Heart right ventricle (tissue), 16 donors: Measurements from ENCODE around the gene TBC1D10B. TPM values are rescaled to one million over a fixed set of nuclear protein-coding genes. Genes with fewer than 3 reads are reported as not detected.

ENCODE experiments used
- ATAC-seq, 8 donors: fragments of 200-7000 bp; cut with Tn5 transposase; one replicate each; pipeline ENCODE4 v1.9.1; 2020; ENCODE audit warnings: mild to moderate bottlenecking in 8 of 8, moderate library complexity in 8 of 8, moderate number of reproducible peaks in 1 of 8
- DNase-seq, 2 donors: peaks; one replicate each; pipeline ENCODE4 v3.0.0-alpha.2; 2020
- H3K27ac ChIP-seq, 10 donors: fragments of 200-600 bp; sonication (generic) in 2 of 10; one replicate each; pipeline versions ENCODE4 v1.5.0 to v1.8.0; 2020 to 2022; ENCODE audit warnings: mild to moderate bottlenecking in 3 of 10
- H3K27me3 ChIP-seq, 7 donors: fragments of 200-600 bp; one replicate each; pipeline ENCODE4 v1.8.0; 2021 to 2022; ENCODE audit warnings: mild to moderate bottlenecking in 2 of 7
- H3K36me3 ChIP-seq, 9 donors: fragments of 200-600 bp; sonication (generic) in 1 of 9; one replicate each; pipeline versions ENCODE4 v1.5.0 to v1.8.0; 2020 to 2022; ENCODE audit warnings: mild to moderate bottlenecking in 2 of 9
- H3K4me1 ChIP-seq, 9 donors: fragments of 200-600 bp; sonication (generic) in 1 of 9; one replicate each; pipeline versions ENCODE4 v1.5.0 to v1.8.0; 2020 to 2022; ENCODE audit warnings: mild to moderate bottlenecking in 4 of 9
- H3K4me3 ChIP-seq, 10 donors: fragments of 200-600 bp; sonication (generic) in 2 of 10; one replicate each; pipeline versions ENCODE4 v1.5.0 to v1.8.0; 2020 to 2022; ENCODE audit warnings: mild to moderate bottlenecking in 7 of 10, moderate library complexity in 2 of 10
- H3K9me3 ChIP-seq, 11 donors: fragments of 200-600 bp in 10 of 11; sonication (generic) in 2 of 11; one replicate each; pipeline versions ENCODE4 v1.5.0 to v1.8.0; 2013 to 2022; ENCODE audit warnings: mild to moderate bottlenecking in 2 of 11, control low read depth in 1 of 11, moderate library complexity in 1 of 11
- WGBS, 2 donors: extraction: QIAGEN DNeasy Blood & Tissue Kit; methylation state at CpG; one replicate each; pipeline ENCODE4 v1.1.7; 2013; ENCODE audit warnings: inconsistent platforms in 1 of 2; 5-methylcytosine and 5-hydroxymethylcytosine counted together
- intact Hi-C, 10 donors: fragments of 100-400 bp; cut with DNase I; formaldehyde crosslinking; loops; one replicate each; pipeline versions ENCODE4 v1.11.1 to v1.14.2; 2022
- polyA plus RNA-seq, 2 donors: library from polyadenylated mRNA; stranded (reverse); fragments of 200-250 nt; gene quantifications; one replicate each; pipeline ENCODE4 v1.2.3, GENCODE V29; 2013
- total RNA-seq, 10 donors: library from RNA; stranded (reverse); fragmentation: NEBNext Ultra II Directional in 3 of 10; extraction: Animal tissue kit (Norgen Biotek cat#: 25700) in 3 of 10; gene quantifications; one replicate each; pipeline versions ENCODE4 v1.2.1 to v1.2.4, GENCODE V29; 2021 to 2023
- TF ChIP-seq, protein P1 (sequence below), 9 donors: fragments of 200-600 bp; sonication (generic) in 2 of 9; IDR thresholded peaks; one replicate each; pipeline versions ENCODE4 v1.5.0 to v1.8.0; 2021 to 2022; ENCODE audit warnings: antibody characterized with exemption in 9 of 9, mild to moderate bottlenecking in 5 of 9, moderate library complexity in 1 of 9
- donor health status: Arrhythmogenic right ventricular cardiomyopathy.
- donor health status: ischemic (EF 13 %, LVEDD 7.1; RV severe dilation, severe dysfunction).
- donor health status: healthy with polysubstance abuse.
- donor health status: DM: no; HTN: yes; CAD: no.
- donor health status: DM: no; HTN: no; CAD: no.
- donor health status: ischemic (EF 25% LVEDD 6.9; RV normal size, moderate dysfunction).
- donor health status: ischemic (EF 25% LVEDD 5.7; RV mildly dilated, moderate dysfunction).
- donor health status: healthy.
- donor health status: DM: yes; HTN: yes; CAD: no.
- donor health status: Ischemic cardiomyopathy.
- donor health status: ischemic (EF 35%, LVEDD 5.7; RV mildly dilated, moderate dysfunction).
- donor health status: nonischemic (EF 11% LVEDD 7.7; RV severe dilation, severe dysfunction).
- donor health status: DM: yes; HTN: yes; CAD: no.
- donor health status: PGD.
- donor health status: ischemic (EF 29% LVEDD 5.4; RV normal size, mild dysfunction).
- donor health status: nonischemic (EF 23%, LVEDD 6.1; RV moderate dilation, normal function).

TBC1D10B gene
- total and polyA plus RNA-seq, 12 donors = 18.0 to 30.0 (median 22.5) TPM

DNA sequence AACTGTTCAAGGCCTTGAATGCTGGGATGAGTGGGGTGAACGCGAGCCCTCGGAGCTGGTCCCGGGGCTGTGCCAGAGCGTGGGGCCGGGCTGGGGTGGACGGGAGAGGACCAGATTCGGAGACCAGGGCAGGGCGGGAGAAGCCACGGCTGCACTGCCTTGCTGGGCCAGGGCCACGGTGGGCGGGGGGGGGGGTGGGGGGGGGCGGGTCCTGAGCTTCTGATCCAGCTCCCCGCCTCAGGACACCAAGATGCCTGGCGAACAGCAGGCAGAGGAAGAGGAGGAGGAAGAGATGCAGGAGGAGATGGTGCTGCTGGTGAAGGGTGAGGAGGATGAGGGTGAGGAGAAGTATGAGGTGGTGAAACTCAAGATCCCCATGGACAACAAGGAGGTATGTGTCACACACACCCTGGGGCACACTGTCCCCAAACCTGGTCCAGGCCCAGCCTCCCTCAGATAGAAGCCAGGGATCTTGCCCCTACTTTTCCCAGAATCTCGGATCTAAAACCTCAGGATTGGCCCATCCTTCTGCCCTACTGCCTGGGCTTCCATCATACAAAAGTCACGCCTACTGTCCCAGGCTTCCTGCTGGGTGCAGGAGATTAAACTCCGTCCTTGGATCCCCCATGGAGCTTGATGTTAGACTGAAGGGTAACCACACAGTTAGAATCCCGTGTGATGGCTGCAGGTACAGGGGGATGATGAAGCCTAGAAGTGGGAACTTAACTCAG, 37.7 kb upstream of the TBC1D10B start:
- WGBS, 2 donors = 14 to 16% methylated on average over 16 to 17 of the region's 19 CpGs
- intact Hi-C loops = loop anchor here in 6 of 10 donors (2.0 to 10.0 kb wide), 7 partner anchors 41 to 333 kb away; partner anchors contain the start of genes YPEL3 (in 5 of the 6), TBX6 (in 3 of the 6), CD2BP2 (in 1 of the 6) and MAPK3 (in 1 of the 6)
- Histone ChIP-seq H3K9me3 (no peaks in the 10 kb centered on the region), H3K4me3 (peak overlapping the region; percentile 36 to 88 (median 76)), H3K27ac (peak overlapping the region; percentile 57 to 93 (median 84)), H3K36me3 (peaks cover 0 to 30% (median 0%) of the 10 kb centered on the region in 9 donors), H3K27me3 (no peaks in the 10 kb centered on the region), H3K4me1 (peaks cover 7 to 39% (median 26%) of the 10 kb centered on the region in 9 donors)
- TF ChIP-seq, protein P1, sequence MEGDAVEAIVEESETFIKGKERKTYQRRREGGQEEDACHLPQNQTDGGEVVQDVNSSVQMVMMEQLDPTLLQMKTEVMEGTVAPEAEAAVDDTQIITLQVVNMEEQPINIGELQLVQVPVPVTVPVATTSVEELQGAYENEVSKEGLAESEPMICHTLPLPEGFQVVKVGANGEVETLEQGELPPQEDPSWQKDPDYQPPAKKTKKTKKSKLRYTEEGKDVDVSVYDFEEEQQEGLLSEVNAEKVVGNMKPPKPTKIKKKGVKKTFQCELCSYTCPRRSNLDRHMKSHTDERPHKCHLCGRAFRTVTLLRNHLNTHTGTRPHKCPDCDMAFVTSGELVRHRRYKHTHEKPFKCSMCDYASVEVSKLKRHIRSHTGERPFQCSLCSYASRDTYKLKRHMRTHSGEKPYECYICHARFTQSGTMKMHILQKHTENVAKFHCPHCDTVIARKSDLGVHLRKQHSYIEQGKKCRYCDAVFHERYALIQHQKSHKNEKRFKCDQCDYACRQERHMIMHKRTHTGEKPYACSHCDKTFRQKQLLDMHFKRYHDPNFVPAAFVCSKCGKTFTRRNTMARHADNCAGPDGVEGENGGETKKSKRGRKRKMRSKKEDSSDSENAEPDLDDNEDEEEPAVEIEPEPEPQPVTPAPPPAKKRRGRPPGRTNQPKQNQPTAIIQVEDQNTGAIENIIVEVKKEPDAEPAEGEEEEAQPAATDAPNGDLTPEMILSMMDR (IDR thresholded peaks at IDR 0.05) = no peak
- ATAC-seq (peak; percentile 9 to 63 (median 20)), DNase-seq (no peak)

DNA sequence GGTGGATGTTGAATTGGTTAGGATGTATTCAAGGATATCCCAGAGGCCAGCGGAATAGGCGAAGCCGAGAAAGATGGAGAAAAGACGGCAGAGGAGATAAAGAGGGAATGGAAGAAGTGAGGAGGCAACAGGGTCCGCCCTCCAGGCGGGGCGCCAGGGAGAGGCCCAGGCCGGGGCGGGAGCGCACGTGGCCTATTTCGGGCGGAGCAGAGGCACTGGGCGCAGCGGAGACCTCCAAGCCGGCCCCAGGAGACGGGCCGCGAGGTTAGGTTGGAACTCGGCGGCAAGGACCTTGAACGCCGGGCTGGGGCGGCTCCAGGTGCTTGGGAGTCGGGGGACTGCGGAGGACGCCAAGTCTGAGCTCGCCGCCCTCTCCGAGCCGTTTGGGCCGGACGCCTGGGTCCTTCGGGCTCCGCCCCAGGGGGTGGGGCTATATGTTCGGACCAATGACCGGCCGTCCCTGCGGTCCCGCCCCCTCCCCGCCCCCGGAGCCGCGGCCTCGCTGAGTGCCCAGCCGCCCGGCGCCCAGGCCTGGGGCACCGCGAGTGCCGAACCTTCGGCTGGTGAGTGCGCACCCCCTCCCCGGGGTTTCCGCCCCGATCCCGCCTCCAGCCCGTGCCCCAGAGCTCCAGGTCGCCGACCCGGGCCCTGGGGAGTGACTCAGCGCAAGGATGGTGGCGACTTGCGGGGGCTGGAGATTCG, 37.0 kb upstream of the TBC1D10B start, which contains the start of gene ZNF771:
Gene ZNF771 (plus strand): TSS at position 505 of the 702 bp plus-strand sequence. CDS start 448 bp downstream, outside the sequence.
- intact Hi-C loops = loop anchor here in 6 of 10 donors (2.0 to 10.0 kb wide), 7 partner anchors 40 to 332 kb away; partner anchors contain the start of genes YPEL3 (in 5 of the 6), TBX6 (in 3 of the 6), CD2BP2 (in 1 of the 6) and MAPK3 (in 1 of the 6)
- DNase-seq (peak; percentile 93 to 95), ATAC-seq (peak; percentile 95 to 97 (median 96))
- Histone ChIP-seq H3K9me3 (no peaks in the 10 kb centered on the region), H3K27me3 (no peaks in the 10 kb centered on the region), H3K27ac (peak within 1 kb of the TSS; percentile 57 to 93 (median 84)), H3K4me3 (peak within 1 kb of the TSS; percentile 36 to 88 (median 76)), H3K4me1 (peaks cover 7 to 39% (median 26%) of the 10 kb centered on the region in 9 donors), H3K36me3 (peaks cover 0 to 23% (median 0%) of the 10 kb centered on the region in 9 donors)
- 0% methylated on average over 55 to 65 of the region's 65 CpGs for WGBS, 2 donors
- TF ChIP-seq, protein P1 (IDR thresholded peaks at IDR 0.05) = peak in 2 of 9 donors; percentile 3 to 4

DNA sequence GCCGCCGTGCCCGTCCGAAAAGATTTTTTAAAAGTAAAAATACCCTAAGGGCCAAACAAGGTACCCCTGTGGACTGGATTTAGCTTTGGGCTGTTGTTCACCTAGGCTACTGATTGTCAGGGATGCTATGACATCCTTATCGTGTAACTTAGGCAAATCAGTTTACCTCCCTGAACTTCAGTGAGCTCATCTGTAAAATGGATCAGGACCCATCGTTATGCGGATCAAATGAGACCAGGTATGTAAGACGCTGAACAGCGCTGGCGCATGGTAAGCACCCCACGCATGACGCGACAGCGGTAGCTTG, 36.5 kb upstream of the TBC1D10B start:
- Histone ChIP-seq H3K27ac (peak overlapping the region in 9 of 10 donors; percentile 69 to 93 (median 84)), H3K27me3 (no peaks in the 10 kb centered on the region), H3K36me3 (peaks cover 0 to 18% (median 0%) of the 10 kb centered on the region in 9 donors), H3K9me3 (no peaks in the 10 kb centered on the region), H3K4me1 (peaks cover 7 to 39% (median 26%) of the 10 kb centered on the region in 9 donors), H3K4me3 (peak overlapping the region; percentile 36 to 88 (median 76))
- intact Hi-C loops = loop anchor here in 6 of 10 donors (2.0 to 10.0 kb wide), 7 partner anchors 39 to 332 kb away; partner anchors contain the start of genes YPEL3 (in 5 of the 6), TBX6 (in 3 of the 6), CD2BP2 (in 1 of the 6) and MAPK3 (in 1 of the 6)
- no peak for DNase-seq
- ATAC-seq = no peak
- TF ChIP-seq, protein P1 (IDR thresholded peaks at IDR 0.05) = no peak
- WGBS, 2 donors = 12 to 17% methylated on average over 14 of the region's 14 CpGs
